HepG2 (cell line): ENCODE results near the gene NEURL4.
"Not testable (repeated sequence)": the region's sequence is repeated elsewhere in the genome, so short reads cannot be mapped to it uniquely, and the experiment has no call there.

Experiments used
- CTCF ChIP-seq: sonication (generic); formaldehyde crosslinking; IDR thresholded peaks from 2 replicates; pipeline ENCODE4 v1.5.0; 2020; ENCODE audit warnings: mild to moderate bottlenecking, missing genetic modification reagents, moderate library complexity
- REST ChIP-seq, 2 experiments: IDR thresholded peaks; 2 replicates each; pipeline ENCODE4 v1.6.1; 2011 to 2012; ENCODE audit warnings: low read length in 2 of 2, borderline replicate concordance in 1 of 2, low read depth in 1 of 2, mild to moderate bottlenecking in 1 of 2, moderate library complexity in 1 of 2
- RFXANK ChIP-seq: IDR thresholded peaks from 2 replicates; pipeline ENCODE4 v1.6.1; 2016
- SALL1 ChIP-seq: sonication (generic); formaldehyde crosslinking; IDR thresholded peaks from 2 replicates; pipeline ENCODE4 v1.8.0; 2022; ENCODE audit warnings: mild to moderate bottlenecking, missing genetic modification reagents
- SP2 ChIP-seq: sonication (generic); formaldehyde crosslinking; IDR thresholded peaks from 2 replicates; pipeline ENCODE4 v1.5.1; 2020; ENCODE audit warnings: mild to moderate bottlenecking, missing genetic modification reagents
- TBL1XR1 ChIP-seq: fragments of 150-350 bp; IDR thresholded peaks from 2 replicates; pipeline ENCODE4 v1.6.1; 2014; ENCODE audit warnings: borderline replicate concordance, low read length; ENCODE audit not compliant: partially characterized antibody
- ZBTB1 ChIP-seq: sonication (generic); formaldehyde crosslinking; IDR thresholded peaks from 2 replicates; pipeline ENCODE4 v1.4.0; 2020; ENCODE audit warnings: missing genetic modification reagents, borderline replicate concordance

- TF ChIP-seq SALL1 (CRISPR knock-in tag); TBL1XR1; REST (IDR thresholded peaks at IDR 0.05; ENCODE audit: borderline replicate concordance in 1 of 2, low read depth in 1 of 2, low read length in 2 of 2); RFXANK (CRISPR knock-in tag); ZBTB1 (CRISPR knock-in tag); CTCF (CRISPR knock-in tag); SP2 (CRISPR knock-in tag): not testable (repeated sequence)
Measured at GRCh38 chr17:7335765-7336164, 6.6 kb upstream of the NEURL4 start.
